Osteocyte (in vitro differentiated cells): Measurements from ENCODE around the gene SCARB2. TPM values are rescaled to one million over a fixed set of nuclear protein-coding genes. Genes with fewer than 3 reads are reported as not detected.

Experiments
- DNase-seq: peaks from one replicate; pipeline ENCODE4 v3.0.0; 2021; ENCODE audit warnings: mixed read lengths; ENCODE audit not compliant: unreplicated experiment; ENCODE audit errors: extremely low spot score
- H3K27ac Mint-ChIP-seq: one replicate; pipeline ENCODE4 v1.8.0; 2021; ENCODE audit warnings: mild to moderate bottlenecking, mixed read lengths; ENCODE audit not compliant: unreplicated experiment
- H3K27me3 Mint-ChIP-seq: one replicate; pipeline ENCODE4 v1.8.0; 2021; ENCODE audit warnings: mixed read lengths; ENCODE audit not compliant: unreplicated experiment
- H3K36me3 Mint-ChIP-seq: one replicate; pipeline ENCODE4 v1.8.0; 2021; ENCODE audit warnings: mixed read lengths; ENCODE audit not compliant: unreplicated experiment
- H3K4me1 Mint-ChIP-seq: one replicate; pipeline ENCODE4 v1.8.0; 2021; ENCODE audit warnings: mixed read lengths; ENCODE audit not compliant: unreplicated experiment
- H3K4me3 Mint-ChIP-seq: one replicate; pipeline ENCODE4 v1.8.0; 2021; ENCODE audit warnings: mild to moderate bottlenecking, moderate library complexity, mixed read lengths; ENCODE audit not compliant: unreplicated experiment
- H3K9me3 Mint-ChIP-seq: one replicate; pipeline ENCODE4 v1.8.0; 2021; ENCODE audit warnings: mixed read lengths; ENCODE audit not compliant: unreplicated experiment
- long read RNA-seq: library from polyadenylated mRNA; unstranded; transcript quantifications from one replicate; pipeline ENCODE4 v2.0.0, GENCODE V29; 2021
- total RNA-seq: library from RNA; stranded (reverse); gene quantifications from 2 replicates; pipeline ENCODE4 v1.2.1, GENCODE V29; 2021
- TF ChIP-seq, protein P1 (sequence below): fragments of 200-600 bp; sonication (generic); IDR thresholded peaks from 2 replicates; pipeline ENCODE4 v1.5.0; 2021; ENCODE audit warnings: antibody characterized with exemption, mild to moderate bottlenecking, moderate library complexity

The SCARB2 gene
- 179 and 187 TPM in 2 replicates for total RNA-seq
- long read RNA-seq, full-length matches to known transcripts = 364 of 436 reads
- long read RNA-seq, partial matches to known transcripts = 16 of 436 reads
- long read RNA-seq, other reads (novel, unspliced or antisense) = 56 of 436 reads

DNA sequence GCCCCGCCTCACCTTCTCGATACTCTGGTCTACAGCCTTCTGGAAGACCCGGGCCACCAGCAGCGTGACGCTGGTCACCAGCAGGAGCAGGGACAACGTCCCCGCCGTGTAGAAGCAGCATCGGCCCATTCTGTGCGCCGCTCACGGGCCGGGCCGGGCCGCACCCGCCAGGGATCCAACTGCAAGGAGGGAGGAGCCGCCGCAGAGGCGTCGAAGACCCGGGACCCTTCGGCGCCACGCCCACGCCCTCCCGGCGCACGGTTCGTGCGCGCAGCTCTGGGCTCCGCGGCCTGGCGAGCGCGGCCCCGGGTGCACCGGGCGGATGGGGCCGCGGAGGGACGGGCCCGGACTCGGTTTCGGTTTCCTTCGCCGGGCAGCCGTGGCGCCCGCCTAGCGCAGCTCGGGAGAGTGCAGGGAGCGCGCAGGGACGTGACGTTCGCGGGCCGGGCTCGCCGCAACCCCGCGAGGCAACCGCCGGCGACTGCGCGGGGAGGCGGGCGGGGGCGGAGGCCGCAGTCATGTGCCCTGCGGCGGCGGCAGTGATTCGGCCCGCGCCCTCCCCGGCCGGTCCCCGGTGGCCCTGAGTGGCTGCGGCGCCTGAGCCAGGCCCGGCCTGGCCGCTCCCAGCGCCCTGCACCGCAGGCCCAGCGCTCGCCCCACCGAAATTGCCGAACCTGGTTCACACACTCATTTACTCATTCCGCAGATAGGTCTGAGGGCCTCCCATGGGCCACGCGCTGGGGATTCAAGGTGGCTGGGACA lies at the start of gene SCARB2:
Gene SCARB2 (minus strand): TSS at position 410 of the 762 bp plus-strand sequence. CDS start 281 bp downstream, at position 129.
- Mint-ChIP-seq H3K27me3 (no peaks in the 10 kb centered on the region), H3K36me3 (no peaks in the 10 kb centered on the region), H3K9me3 (no peaks in the 10 kb centered on the region), H3K27ac (peak within 1 kb of the TSS; percentile 98), H3K4me3 (peak within 1 kb of the TSS; percentile 97), H3K4me1 (peaks cover 44% of the 10 kb centered on the region)
- TF ChIP-seq, protein P1, sequence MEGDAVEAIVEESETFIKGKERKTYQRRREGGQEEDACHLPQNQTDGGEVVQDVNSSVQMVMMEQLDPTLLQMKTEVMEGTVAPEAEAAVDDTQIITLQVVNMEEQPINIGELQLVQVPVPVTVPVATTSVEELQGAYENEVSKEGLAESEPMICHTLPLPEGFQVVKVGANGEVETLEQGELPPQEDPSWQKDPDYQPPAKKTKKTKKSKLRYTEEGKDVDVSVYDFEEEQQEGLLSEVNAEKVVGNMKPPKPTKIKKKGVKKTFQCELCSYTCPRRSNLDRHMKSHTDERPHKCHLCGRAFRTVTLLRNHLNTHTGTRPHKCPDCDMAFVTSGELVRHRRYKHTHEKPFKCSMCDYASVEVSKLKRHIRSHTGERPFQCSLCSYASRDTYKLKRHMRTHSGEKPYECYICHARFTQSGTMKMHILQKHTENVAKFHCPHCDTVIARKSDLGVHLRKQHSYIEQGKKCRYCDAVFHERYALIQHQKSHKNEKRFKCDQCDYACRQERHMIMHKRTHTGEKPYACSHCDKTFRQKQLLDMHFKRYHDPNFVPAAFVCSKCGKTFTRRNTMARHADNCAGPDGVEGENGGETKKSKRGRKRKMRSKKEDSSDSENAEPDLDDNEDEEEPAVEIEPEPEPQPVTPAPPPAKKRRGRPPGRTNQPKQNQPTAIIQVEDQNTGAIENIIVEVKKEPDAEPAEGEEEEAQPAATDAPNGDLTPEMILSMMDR = no peak
- DNase-seq = peak; percentile 95

DNA sequence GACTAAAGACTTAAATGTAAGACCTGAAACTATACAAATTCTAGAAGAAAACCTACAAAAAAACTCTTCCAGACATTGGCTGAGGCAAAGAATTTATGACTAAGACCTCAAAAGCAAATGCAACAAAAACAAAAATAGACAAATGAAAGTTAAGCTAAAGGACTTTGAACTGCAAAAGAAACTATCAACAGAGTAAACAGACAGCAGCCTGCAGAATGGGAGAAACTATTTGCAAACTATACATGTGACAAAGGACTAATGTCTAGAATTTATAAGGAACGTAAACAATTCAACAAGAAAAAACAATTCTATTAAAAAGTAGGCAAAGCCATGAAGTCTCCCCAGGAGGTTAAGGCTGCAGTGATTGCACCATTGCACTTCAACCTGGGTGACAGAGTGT lies 46.9 kb upstream of the SCARB2 start:
- no peaks in the 10 kb centered on the region for H3K4me1 Mint-ChIP-seq
- peaks cover 38% of the 10 kb centered on the region for H3K27me3 Mint-ChIP-seq
- TF ChIP-seq, protein P1 = no peak
- peaks cover 4% of the 10 kb centered on the region for H3K9me3 Mint-ChIP-seq
- no peak overlapping the region for H3K4me3 Mint-ChIP-seq
- peaks cover 4% of the 10 kb centered on the region for H3K36me3 Mint-ChIP-seq
- no peak overlapping the region for H3K27ac Mint-ChIP-seq
- DNase-seq = no peak

GRCh38 chr4:76257824-76258223 lies 44.2 kb upstream of the SCARB2 start:
- no peak overlapping the region for H3K27ac Mint-ChIP-seq
- TF ChIP-seq, protein P1 = no peak
- H3K9me3 Mint-ChIP-seq = peaks cover 4% of the 10 kb centered on the region
- H3K27me3 Mint-ChIP-seq = peaks cover 56% of the 10 kb centered on the region
- DNase-seq = no peak
- no peaks in the 10 kb centered on the region for H3K4me1 Mint-ChIP-seq
- no peak overlapping the region for H3K4me3 Mint-ChIP-seq
- peaks cover 4% of the 10 kb centered on the region for H3K36me3 Mint-ChIP-seq

DNA sequence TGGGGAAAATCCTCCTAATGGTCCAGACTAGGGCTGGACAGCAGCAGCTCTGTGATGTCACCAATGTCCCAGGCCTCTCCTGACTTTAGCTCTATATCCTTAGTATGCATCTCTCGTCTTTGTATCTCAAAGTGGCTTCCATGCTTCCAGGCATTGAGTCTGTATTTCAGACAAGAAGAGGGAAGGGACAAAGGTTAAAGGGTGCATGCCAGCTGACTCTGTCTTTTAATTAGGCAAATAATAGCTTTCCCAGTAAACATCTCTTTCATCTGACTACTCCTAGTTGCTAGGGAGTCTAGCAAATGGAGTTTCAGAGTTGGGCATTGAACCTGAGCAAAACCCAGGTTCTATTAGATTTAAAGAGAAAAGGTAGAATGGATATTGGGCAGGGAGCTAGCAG lies 43.3 kb upstream of the SCARB2 start:
- TF ChIP-seq, protein P1 = no peak
- Mint-ChIP-seq H3K9me3 (peaks cover 4% of the 10 kb centered on the region), H3K36me3 (peaks cover 4% of the 10 kb centered on the region), H3K27me3 (peaks cover 58% of the 10 kb centered on the region), H3K4me3 (no peak overlapping the region), H3K4me1 (peaks cover 1% of the 10 kb centered on the region), H3K27ac (no peak overlapping the region)
- no peak for DNase-seq

GRCh38 chr4:76256032-76256431 lies 42.4 kb upstream of the SCARB2 start:
- H3K4me3 Mint-ChIP-seq = no peak overlapping the region
- DNase-seq = no peak
- no peak overlapping the region for H3K27ac Mint-ChIP-seq
- peaks cover 57% of the 10 kb centered on the region for H3K27me3 Mint-ChIP-seq
- H3K4me1 Mint-ChIP-seq = peaks cover 8% of the 10 kb centered on the region
- H3K36me3 Mint-ChIP-seq = peaks cover 4% of the 10 kb centered on the region
- TF ChIP-seq, protein P1 = no peak
- H3K9me3 Mint-ChIP-seq = peaks cover 4% of the 10 kb centered on the region
